MG63 (cell line): Measurements from ENCODE around the gene FOXL1. TPM values are rescaled to one million over a fixed set of nuclear protein-coding genes. Genes with fewer than 3 reads are reported as not detected.

Source experiments
- DNase-seq: peaks from one replicate; pipeline ENCODE4 v3.0.0-alpha.2; 2020
- H3K27me3 ChIP-seq: fragments of 250-450 bp; sonication (Bioruptor Pico); 2 replicates; pipeline ENCODE4 v1.5.1; 2020; ENCODE audit warnings: mild to moderate bottlenecking, moderate library complexity
- H3K36me3 ChIP-seq: fragments of 250-450 bp; sonication (Bioruptor Pico); 2 replicates; pipeline ENCODE4 v1.5.1; 2020; ENCODE audit warnings: mild to moderate bottlenecking, moderate library complexity
- H3K4me3 ChIP-seq: fragments of 250-450 bp; sonication (Bioruptor Pico); 2 replicates; pipeline ENCODE4 v1.5.1; 2020; ENCODE audit warnings: mild to moderate bottlenecking, moderate library complexity
- H3K9me3 ChIP-seq: fragments of 250-450 bp; sonication (Bioruptor Pico); 2 replicates; pipeline ENCODE4 v1.5.1; 2020; ENCODE audit warnings: mild to moderate bottlenecking, moderate library complexity
- total RNA-seq: library from RNA; depleted of rRNA; stranded (reverse); fragments of >200 nt; shearing (Covaris generic); gene quantifications from 2 replicates; pipeline ENCODE4 v1.2.3, GENCODE V29; 2014; ENCODE audit warnings: low replicate concordance; rRNA removed

The FOXL1 gene
- total RNA-seq, 1 experiment from 2014 or later = not detected

- DNase-seq = no peak
- Histone ChIP-seq H3K9me3 (peaks cover 5% of the 10 kb centered on the region; the same call in 1 of the 2 replicates), H3K27me3 (no peaks in the 10 kb centered on the region), H3K4me3 (no peak overlapping the region), H3K36me3 (no peaks in the 10 kb centered on the region)
These were observed 46.7 kb downstream of the FOXL1 start for GRCh38 chr16:86625029-86625428.

- Histone ChIP-seq H3K36me3 (no peaks in the 10 kb centered on the region), H3K9me3 (peaks cover 5% of the 10 kb centered on the region; the same call in 1 of the 2 replicates), H3K4me3 (no peak overlapping the region), H3K27me3 (no peaks in the 10 kb centered on the region)
- no peak for DNase-seq
These were observed 47.5 kb downstream of the FOXL1 start for GRCh38 chr16:86625821-86626220.

- peaks cover 5% of the 10 kb centered on the region; the same call in 1 of the 2 replicates for H3K9me3 ChIP-seq
- no peaks in the 10 kb centered on the region for H3K27me3 ChIP-seq
- no peak for DNase-seq
- no peak overlapping the region for H3K4me3 ChIP-seq
- no peaks in the 10 kb centered on the region for H3K36me3 ChIP-seq
These were observed 47.9 kb downstream of the FOXL1 start for GRCh38 chr16:86626284-86626683.

- no peaks in the 10 kb centered on the region for H3K36me3 ChIP-seq
- peaks cover 5% of the 10 kb centered on the region; the same call in 1 of the 2 replicates for H3K9me3 ChIP-seq
- DNase-seq = no peak
- H3K27me3 ChIP-seq = no peaks in the 10 kb centered on the region
- no peak overlapping the region for H3K4me3 ChIP-seq
These were observed 48.6 kb downstream of the FOXL1 start for GRCh38 chr16:86626966-86627365.

GRCh38 chr16:86628614-86629013, 50.3 kb downstream of the FOXL1 start:
- Histone ChIP-seq H3K27me3 (no peaks in the 10 kb centered on the region), H3K36me3 (no peaks in the 10 kb centered on the region), H3K9me3 (peaks cover 5% of the 10 kb centered on the region; the same call in 1 of the 2 replicates), H3K4me3 (no peak overlapping the region)
- no peak for DNase-seq

GRCh38 chr16:86630471-86630870, 52.1 kb downstream of the FOXL1 start:
- peaks cover 5% of the 10 kb centered on the region; the same call in 1 of the 2 replicates for H3K9me3 ChIP-seq
- H3K4me3 ChIP-seq = no peak overlapping the region
- peak; percentile 59 for DNase-seq
- no peaks in the 10 kb centered on the region for H3K27me3 ChIP-seq
- H3K36me3 ChIP-seq = no peaks in the 10 kb centered on the region

GRCh38 chr16:86631444-86631843, 53.1 kb downstream of the FOXL1 start:
- no peak overlapping the region for H3K4me3 ChIP-seq
- no peak for DNase-seq
- peaks cover 5% of the 10 kb centered on the region; the same call in 1 of the 2 replicates for H3K9me3 ChIP-seq
- H3K36me3 ChIP-seq = no peaks in the 10 kb centered on the region
- no peaks in the 10 kb centered on the region for H3K27me3 ChIP-seq

Other genes starting within 250 kb of the FOXL1 start
- 8.9 and 13.0 TPM in 2 replicates for gene FOXF1, start 68.0 kb upstream of the FOXL1 start, total RNA-seq
- 40.8 and 43.8 TPM in 2 replicates for gene MTHFSD, start 23.3 kb upstream of the FOXL1 start, total RNA-seq
- gene FOXC2, start 11.7 kb upstream of the FOXL1 start, total RNA-seq = 4.6 and 7.1 TPM in 2 replicates